ENCODE data around the gene ZSCAN31.
"Not testable (repeated sequence)": the region's sequence is repeated elsewhere in the genome, so short reads cannot be mapped to it uniquely, and the experiment has no call there.

ZSCAN31 gene

GRCh38 chr6:28335564-28336283 lies at the start of gene ZSCAN31:
Gene ZSCAN31, minus strand, starts transcription at chr6:28336148. Its CDS starts 6,465 bp downstream, at chr6:28329683.
- DNase-seq, result peak; percentile 32

- no peak for DNase-seq
These were observed 48.2 kb upstream of the ZSCAN31 start for GRCh38 chr6:28384143-28384533.

DNA sequence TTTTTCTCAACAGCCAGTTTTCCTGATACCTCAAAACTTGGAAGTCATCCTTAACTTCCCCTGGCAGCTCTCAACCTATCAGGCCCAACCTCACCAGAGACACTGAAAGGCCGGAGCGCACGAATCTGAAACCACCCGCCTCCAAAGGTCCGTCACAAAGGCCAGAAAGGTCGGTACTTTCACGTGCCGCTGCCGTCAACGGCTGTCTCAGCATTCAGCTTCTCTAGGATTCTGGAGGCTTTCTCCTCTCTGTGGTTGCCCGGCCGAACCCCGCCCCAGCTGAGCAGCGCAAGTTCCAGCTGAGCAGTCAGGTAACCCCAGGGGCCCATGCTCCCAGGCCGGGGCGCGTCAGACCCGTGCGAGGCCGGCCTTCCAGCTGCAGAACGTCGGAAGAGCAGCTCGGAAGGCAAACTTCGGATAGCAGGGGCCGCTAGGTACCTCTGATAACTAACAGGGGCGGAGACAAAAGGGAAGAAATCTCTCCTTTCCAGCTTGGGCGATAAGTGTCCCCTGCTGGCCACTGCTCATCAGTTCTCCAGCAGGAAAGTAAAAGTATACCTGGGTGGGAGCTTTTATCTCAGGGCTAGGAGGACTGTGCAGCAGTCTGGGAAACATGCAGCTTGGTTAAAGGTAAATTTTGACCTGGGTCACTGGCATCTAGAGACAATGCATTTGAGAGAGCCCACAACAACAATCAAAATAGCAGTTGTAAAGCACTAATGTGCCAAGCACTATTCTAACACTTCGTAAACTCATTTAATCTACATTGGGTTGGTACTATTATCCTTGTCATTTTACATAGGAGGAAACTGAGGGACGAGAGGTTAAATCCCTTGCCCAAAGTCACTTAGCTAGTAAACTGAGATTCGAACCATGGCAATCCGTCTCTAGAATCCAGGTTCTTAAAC lies 47.5 kb upstream of the ZSCAN31 start:
- DNase-seq, result peak; percentile 62

- no peak for DNase-seq
These were observed 44.4 kb upstream of the ZSCAN31 start for GRCh38 chr6:28380381-28380780.

DNA sequence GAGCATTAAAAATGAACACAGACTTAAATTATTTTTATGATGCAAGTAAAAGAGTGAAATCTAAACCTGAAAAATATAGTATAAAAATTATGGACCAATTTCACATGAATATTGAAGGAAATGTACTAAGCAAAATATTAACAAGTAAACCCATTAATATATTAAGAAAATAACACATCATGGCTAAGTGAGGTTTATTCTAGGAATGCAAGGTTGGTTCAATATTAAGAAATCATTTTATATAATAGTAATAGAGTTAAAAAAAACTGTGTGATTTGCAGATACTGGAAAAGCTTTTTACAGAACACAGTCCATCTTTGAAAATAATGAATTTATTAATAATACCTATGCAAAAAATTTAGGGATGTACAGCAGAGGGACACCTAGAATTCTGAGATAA lies 42.7 kb upstream of the ZSCAN31 start:
- no peak for DNase-seq

DNA sequence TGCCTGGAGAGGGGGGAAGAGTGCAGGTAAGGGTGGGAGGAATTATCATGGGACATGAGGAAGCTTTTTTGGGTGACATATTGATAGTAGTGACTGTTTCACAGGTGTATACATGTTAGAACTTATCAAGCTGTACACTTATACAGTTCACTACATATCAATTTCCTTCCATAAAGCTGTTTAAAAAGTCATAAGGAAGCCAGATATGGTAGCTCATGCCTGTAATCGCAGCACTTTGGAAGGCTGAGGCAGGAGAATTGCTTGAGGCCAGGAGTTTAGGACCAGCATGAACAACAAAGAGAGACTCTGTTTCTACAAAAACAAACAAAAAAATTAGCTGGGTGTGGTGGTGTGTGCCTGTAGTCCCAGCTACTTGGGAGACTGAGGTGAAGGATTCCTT lies 41.9 kb upstream of the ZSCAN31 start:
- no peak for DNase-seq

GRCh38 chr6:28373925-28374324 lies 38.0 kb upstream of the ZSCAN31 start:
- no peak for DNase-seq

DNA sequence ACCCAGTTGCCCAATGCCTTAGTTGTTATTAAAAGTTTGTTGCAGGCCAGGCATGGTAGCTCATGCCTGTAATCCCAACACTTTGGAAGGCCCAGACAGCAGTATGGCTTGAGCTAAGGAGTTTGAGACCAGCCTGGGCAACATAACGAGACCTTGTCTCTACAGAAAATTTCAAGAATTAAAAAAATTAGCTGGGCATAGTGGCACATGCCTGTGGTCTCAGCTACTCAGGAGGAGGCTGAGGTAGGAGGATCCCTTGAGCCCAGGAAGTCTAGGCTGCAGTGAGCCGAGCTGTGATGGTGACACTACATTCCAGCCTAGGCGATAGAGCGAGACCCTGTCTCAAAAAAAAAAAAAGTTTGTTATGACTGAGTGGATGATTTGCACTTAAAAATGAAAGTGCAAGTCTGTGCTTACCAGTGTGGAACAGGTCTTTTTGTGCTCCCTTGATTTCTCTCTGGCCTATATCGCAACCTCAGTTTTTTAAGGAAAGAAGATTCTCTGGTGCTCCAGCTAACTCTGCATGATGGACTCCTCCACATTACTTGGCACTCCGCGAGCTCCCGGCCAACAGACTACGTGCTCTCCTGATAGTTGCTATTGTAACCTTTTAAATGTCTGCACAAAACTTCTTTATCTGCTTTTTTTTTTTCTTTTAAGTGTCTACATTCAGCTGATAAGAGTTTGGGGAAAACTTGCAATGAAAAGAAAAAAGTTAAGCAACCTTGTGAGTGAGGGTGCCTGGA lies 35.9 kb upstream of the ZSCAN31 start:
- DNase-seq, result no peak

DNA sequence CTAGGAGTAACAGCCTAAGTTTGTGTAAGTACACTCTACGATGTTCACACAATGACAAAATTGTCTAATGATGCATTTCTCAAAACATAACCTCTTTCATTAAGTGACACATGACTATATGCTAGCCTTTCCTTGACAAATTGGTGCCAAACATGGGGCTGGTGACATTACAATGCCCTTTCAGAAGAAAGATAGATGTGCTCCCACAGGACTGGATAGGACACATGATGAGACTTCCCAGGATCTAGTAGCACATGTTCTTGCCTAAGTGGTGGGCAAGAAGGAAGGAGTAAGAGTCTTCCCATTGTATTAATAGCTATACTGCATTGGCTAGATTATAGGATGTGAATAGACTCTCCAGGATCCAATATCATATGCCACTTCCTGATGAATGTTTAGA lies 35.3 kb upstream of the ZSCAN31 start:
- no peak for DNase-seq

GRCh38 chr6:28370440-28370839 lies 34.5 kb upstream of the ZSCAN31 start:
- DNase-seq, result no peak

DNA sequence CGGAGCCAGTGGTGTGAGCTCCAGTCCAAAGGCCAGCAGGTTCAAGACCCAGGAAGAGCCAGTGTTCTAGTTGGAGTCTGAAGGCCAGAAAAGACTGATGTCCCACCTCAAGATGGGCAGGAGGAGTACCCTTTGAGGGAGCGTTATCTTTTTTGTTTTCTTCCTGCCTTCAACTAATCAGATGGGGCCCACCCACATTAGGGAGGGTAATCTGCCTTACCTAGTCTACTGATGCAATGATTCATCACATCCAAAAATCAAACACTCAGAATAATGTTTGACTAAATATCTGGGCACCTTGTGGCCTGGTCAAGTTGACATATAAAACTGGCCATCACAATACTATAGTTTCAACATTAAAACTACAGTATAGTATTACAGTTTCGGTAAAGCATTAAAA lies 33.5 kb upstream of the ZSCAN31 start:
- DNase-seq, result no peak

DNA sequence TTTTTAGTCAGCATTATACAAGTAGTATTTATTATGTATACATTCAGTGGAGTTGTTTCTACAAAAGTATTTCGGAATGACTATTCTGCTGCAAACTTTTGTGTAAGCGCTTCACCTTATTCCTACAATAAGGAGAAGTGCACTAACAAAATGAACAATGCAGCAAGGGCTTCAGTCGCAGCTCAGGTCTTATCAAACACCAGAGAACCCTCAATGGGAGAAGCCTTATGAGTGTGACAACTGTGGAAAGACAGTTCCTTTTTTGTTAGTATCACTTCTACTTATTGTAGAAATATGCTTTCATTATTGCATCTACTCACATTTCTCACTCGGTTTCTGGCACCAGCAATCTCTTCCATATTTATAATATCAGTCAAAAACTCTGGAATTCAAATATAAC lies 32.6 kb upstream of the ZSCAN31 start:
- DNase-seq, result no peak

- DNase-seq, result not testable (repeated sequence)
These were observed 29.6 kb upstream of the ZSCAN31 start for GRCh38 chr6:28365590-28365989.

- DNase-seq, result no peak
These were observed 25.0 kb upstream of the ZSCAN31 start for GRCh38 chr6:28360961-28361360.

DNA sequence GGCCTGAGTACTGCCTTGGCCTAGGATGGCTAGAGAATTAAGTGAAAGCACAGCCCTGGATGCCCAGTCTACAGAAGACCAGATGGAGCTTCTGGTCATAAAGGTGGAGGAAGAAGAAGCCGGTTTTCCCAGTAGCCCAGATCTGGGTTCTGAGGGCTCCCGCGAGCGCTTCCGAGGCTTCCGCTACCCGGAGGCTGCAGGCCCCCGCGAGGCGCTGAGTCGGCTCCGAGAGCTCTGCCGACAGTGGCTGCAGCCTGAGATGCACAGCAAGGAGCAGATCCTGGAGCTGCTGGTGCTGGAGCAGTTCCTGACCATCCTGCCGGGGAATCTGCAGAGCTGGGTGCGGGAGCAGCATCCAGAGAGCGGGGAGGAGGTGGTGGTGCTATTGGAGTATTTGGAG lies 23.6 kb upstream of the ZSCAN31 start:
- DNase-seq, result not testable (repeated sequence)

DNA sequence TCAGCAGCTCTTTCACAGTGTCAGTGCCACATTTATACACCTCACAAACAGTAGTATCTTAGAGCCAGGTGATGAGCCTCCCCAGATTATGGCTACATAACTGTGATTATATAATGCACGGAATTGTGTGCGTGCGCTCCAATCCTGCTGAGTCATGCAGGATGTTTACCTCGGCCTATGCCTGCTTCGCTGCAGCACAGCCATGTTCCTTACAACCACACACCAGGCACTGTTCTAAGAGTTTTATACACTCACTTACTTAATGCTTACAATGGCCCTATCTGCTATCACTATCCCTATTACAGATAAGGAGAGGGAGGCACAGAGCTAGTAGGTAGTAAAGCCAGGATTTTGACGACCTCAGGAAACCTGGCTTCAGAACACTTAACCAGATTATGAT lies 21.1 kb upstream of the ZSCAN31 start:
- no peak for DNase-seq

DNA sequence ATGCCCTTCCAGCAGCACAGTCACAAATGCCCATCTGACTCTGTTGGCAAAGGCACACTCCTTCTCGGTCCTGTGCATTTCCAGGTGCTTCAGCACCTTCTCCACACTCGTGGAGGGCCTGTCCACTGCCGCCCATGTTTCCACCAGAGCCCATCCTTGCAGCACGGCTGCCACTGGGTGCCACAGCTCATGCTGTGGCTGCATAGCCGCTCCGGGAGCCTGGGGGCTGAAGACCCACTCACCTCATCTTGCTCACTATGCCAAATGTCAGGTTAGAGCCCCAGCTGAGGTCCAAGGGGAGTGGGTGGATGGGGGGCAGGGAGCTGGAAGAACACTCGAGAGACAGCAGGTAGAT lies 20.7 kb upstream of the ZSCAN31 start:
- DNase-seq, result no peak

DNA sequence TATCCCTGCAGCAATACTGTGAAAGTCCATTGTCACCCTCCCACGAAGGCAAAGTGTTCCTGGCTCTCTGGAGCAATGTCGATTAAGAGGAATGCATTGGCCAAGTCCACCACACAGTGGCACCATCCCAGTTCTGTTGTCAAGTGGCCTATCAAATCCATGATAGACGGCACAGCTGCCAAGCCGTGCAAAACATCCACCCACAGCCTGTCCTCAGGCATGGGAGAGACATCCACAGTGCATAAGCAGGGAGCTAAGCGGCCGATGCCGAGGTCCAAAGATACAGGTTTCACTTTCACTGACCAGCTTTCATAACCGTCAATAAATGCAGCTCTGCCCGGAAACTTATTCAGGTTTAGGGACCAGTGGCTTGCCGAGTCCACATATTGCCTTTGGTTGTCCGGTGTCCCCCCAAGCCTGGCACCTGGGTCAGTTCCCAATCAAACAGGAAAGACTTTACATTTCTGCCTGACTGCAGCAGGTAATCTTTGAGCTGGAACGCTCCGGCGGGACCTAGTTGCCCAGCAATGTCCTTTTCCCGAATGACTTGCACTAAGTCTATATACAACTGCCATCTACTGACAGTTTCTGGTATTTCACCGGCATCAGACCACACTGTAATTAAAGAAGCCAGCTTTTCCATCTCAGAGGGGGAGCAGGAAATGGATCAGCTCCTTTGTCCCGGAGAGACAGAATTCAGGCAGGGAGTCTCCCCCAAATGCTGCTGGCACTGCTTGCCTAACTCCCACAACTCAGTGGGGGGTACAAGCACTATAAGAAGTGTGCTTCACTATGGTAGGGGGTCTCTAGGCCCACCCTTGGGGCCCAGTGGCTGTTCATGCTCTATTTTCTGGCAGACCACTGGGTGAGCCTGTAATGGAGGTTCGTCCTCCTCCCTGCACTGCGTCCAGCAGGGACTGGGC lies 20.1 kb upstream of the ZSCAN31 start:
- peak; percentile 69 for DNase-seq

DNA sequence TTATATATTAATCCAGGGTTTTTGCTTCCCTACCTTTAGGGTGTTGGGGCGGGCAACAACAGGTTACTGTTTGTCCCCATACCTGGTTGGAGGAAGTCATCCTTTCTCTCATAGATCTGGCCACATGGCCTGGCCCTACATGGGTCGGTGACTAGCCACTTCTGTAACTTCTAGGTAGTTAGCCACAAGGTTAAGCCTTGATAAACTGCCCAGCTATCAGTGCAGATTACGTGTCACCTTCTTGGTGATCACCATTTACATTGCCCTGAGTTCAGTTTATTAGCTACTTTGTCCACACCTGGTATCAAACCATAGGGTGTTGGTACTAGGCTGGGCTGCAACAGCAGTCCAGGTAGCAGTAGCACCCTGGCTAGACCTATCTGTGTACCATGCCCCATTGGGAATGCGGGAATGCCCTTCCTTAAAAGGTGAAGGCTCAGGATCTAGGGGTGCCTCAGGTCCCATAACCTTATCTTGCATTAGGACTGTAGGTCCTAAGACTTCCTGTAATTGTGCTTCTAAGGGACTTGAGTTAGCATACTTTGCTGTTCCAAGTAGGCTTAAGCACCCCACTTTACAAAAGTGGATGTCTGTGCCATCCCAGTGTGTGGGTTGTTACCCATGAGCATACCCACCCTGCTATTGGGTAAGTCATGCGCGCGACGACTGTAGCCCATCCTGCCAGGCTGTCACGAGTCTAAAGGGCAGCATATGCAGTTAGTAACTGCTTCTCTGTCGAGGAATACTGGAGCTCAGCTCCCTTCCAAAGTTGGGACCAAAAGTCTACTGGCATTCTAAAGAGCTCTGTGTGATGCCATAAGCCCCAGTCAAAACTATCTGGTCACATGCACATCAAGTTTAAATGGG lies 19.0 kb upstream of the ZSCAN31 start:
- no peak for DNase-seq

DNA sequence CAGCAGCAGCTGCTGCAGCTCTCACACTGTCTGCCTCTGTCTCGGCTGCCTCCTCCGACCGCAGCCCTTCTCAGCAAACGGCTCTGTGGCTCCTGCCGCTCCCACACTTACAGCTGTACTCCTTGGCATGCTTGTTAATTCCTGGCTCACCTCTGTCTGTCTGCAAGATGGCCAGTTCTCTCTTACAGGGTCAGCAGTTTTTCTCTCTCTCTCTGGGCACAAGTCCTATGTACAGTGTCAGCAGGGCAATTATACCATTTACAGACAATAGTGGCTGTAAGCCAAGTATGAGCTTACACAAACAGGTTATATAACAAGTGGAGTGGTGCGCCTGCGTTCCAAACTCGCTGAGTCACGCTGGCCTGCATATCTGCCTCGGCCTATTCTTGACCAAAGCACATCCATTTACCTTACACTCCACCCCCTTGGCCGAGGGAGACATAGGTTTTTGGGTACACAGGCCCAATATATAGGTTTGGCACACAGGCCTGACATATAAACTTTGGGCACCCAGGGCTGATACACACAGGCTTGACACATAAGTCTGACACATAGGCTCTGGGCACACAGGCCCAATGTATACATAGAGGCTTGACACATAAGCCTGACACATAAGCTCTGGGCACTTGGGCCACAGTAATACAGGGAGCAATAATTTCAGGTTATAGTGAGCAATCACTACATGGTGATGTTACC lies 18.2 kb upstream of the ZSCAN31 start:
- DNase-seq, result peak; percentile 54

DNA sequence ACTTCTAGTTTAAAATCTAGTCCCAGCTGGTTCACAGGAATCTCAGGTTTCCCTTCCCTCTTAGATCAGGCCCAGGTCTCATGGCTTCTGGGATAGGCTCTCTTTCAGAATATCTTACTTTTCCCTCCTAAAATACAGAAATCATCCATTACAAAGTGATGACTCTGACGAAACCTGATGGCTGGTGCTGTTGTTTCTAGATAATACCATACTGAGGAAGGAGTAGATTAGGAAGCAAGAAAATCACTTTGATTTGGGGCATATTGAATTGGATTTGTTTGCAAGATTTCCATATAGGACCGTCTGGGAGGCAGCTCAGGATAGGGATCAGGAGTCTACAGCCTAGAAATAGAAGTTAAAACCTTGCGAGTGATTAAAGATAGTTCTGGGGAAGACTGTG lies 17.4 kb upstream of the ZSCAN31 start:
- DNase-seq, result no peak

Data from NCI-H1092 treated with DMSO at 0.1 percent for 48 hours (cell line).